H9 (cell line): ENCODE results near the gene DSN1. TPM values are rescaled to one million over a fixed set of nuclear protein-coding genes. Genes with fewer than 3 reads are reported as not detected.

Experiments used
- DNase-seq: peaks from one replicate; pipeline ENCODE4 v3.0.0-alpha.2; 2017
- H2AFZ ChIP-seq: one replicate; pipeline ENCODE4 v1.6.1; 2013; ENCODE audit warnings: mild to moderate bottlenecking, low read length, control low read depth, moderate library complexity
- H2AK5ac ChIP-seq: 2 replicates; pipeline ENCODE4 v1.6.1; 2013; ENCODE audit warnings: low read length, control low read depth, mixed read lengths; ENCODE audit not compliant: insufficient read length
- H2BK120ac ChIP-seq: one replicate; pipeline ENCODE4 v1.6.1; 2013; ENCODE audit warnings: low read depth, mild to moderate bottlenecking, low read length, control low read depth, inconsistent platforms; ENCODE audit not compliant: poor library complexity, severe bottlenecking
- H2BK12ac ChIP-seq: 2 replicates; pipeline ENCODE4 v1.6.1; 2013; ENCODE audit warnings: low read length, control low read depth, mixed read lengths, low read depth; ENCODE audit not compliant: insufficient read length
- H2BK15ac ChIP-seq: 2 replicates; pipeline ENCODE4 v1.6.1; 2013; ENCODE audit warnings: low read depth, low read length, control low read depth
- H2BK20ac ChIP-seq: one replicate; pipeline ENCODE4 v1.6.1; 2013; ENCODE audit warnings: low read depth, mild to moderate bottlenecking, low read length, control low read depth, inconsistent platforms; ENCODE audit not compliant: poor library complexity, severe bottlenecking
- H2BK5ac ChIP-seq: 2 replicates; pipeline ENCODE4 v1.6.1; 2013; ENCODE audit warnings: low read length, control low read depth, mixed read lengths; ENCODE audit not compliant: insufficient read length
- H3K14ac ChIP-seq: 2 replicates; pipeline ENCODE4 v1.6.1; 2013; ENCODE audit warnings: low read length, control low read depth; ENCODE audit not compliant: insufficient read depth
- H3K18ac ChIP-seq: 2 replicates; pipeline ENCODE4 v1.6.1; 2013; ENCODE audit warnings: low read depth, mild to moderate bottlenecking, mixed read lengths, low read length, control low read depth; ENCODE audit not compliant: insufficient read length
- H3K23ac ChIP-seq: 2 replicates; pipeline ENCODE4 v1.6.1; 2013; ENCODE audit warnings: low read length, control low read depth, mixed read lengths, low read depth; ENCODE audit not compliant: insufficient read length
- H3K23me2 ChIP-seq: 2 replicates; pipeline ENCODE4 v1.6.1; 2013; ENCODE audit warnings: low read depth, mild to moderate bottlenecking, mixed read lengths, low read length, control low read depth; ENCODE audit not compliant: insufficient read length, poor library complexity, severe bottlenecking
- H3K27ac ChIP-seq: 2 replicates; pipeline ENCODE4 v1.5.1; 2013; ENCODE audit warnings: low read length, control low read depth, mixed read lengths, low read depth; ENCODE audit not compliant: insufficient read length
- H3K27me3 ChIP-seq: 2 replicates; pipeline ENCODE4 v1.6.1; 2013; ENCODE audit warnings: low read length, control low read depth, inconsistent platforms; ENCODE audit not compliant: insufficient read depth
- H3K4ac ChIP-seq: 2 replicates; pipeline ENCODE4 v1.6.1; 2013; ENCODE audit warnings: low read depth, mild to moderate bottlenecking, control low read depth, inconsistent platforms, low read length, moderate library complexity
- H3K4me1 ChIP-seq: 2 replicates; pipeline ENCODE4 v1.6.1; 2013; ENCODE audit warnings: low read length, control low read depth, inconsistent platforms; ENCODE audit not compliant: insufficient read depth
- H3K4me2 ChIP-seq: 2 replicates; pipeline ENCODE4 v1.6.1; 2013; ENCODE audit warnings: low read length, control low read depth, mixed read lengths; ENCODE audit not compliant: insufficient read length, insufficient read depth
- H3K56ac ChIP-seq: 2 replicates; pipeline ENCODE4 v1.6.1; 2013; ENCODE audit warnings: low read depth, mild to moderate bottlenecking, mixed read lengths, low read length, control low read depth; ENCODE audit not compliant: insufficient read length
- H3K79me1 ChIP-seq: 2 replicates; pipeline ENCODE4 v1.6.1; 2013; ENCODE audit warnings: low read depth, mild to moderate bottlenecking, moderate library complexity, low read length, control low read depth, inconsistent platforms; ENCODE audit not compliant: insufficient read depth, poor library complexity, severe bottlenecking
- H3K79me2 ChIP-seq: 2 replicates; pipeline ENCODE4 v1.6.1; 2013; ENCODE audit warnings: low read length, control low read depth, inconsistent platforms; ENCODE audit not compliant: insufficient read depth
- H3K9ac ChIP-seq: 2 replicates; pipeline ENCODE4 v1.6.1; 2013; ENCODE audit warnings: low read length, control low read depth, mixed read lengths; ENCODE audit not compliant: insufficient read length; ENCODE audit errors: extremely low read depth
- H3K9me3 ChIP-seq: one replicate; pipeline ENCODE4 v1.6.1; 2013; ENCODE audit warnings: low read depth, low read length, inconsistent platforms; ENCODE audit not compliant: control insufficient read depth
- H3T11ph ChIP-seq: one replicate; pipeline ENCODE4 v1.6.1; 2013; ENCODE audit warnings: mild to moderate bottlenecking, low read length, control low read depth, inconsistent platforms
- H4K20me1 ChIP-seq: one replicate; pipeline ENCODE4 v1.6.1; 2013; ENCODE audit not compliant: control insufficient read depth, insufficient read length, insufficient read depth
- H4K5ac ChIP-seq: 2 replicates; pipeline ENCODE4 v1.6.1; 2013; ENCODE audit warnings: low read depth, mild to moderate bottlenecking, mixed read lengths, low read length, control low read depth; ENCODE audit not compliant: insufficient read length
- H4K8ac ChIP-seq: replicated peaks from 2 replicates; pipeline ENCODE4 v1.6.1; 2013; ENCODE audit warnings: low read length, control low read depth, mixed read lengths, low read depth; ENCODE audit not compliant: insufficient read length
- H4K91ac ChIP-seq: 2 replicates; pipeline ENCODE4 v1.6.1; 2013; ENCODE audit warnings: low read depth, mild to moderate bottlenecking, moderate library complexity, mixed read lengths, low read length, control low read depth; ENCODE audit not compliant: insufficient read length
- H3K27ac Mint-ChIP-seq, 3 experiments: 2 replicates in 2 of 3; 3 replicates in 1 of 3; pipeline ENCODE4 v1.8.0; 2020 to 2021; ENCODE audit warnings: mixed read lengths in 3 of 3, mild to moderate bottlenecking in 1 of 3, moderate library complexity in 1 of 3
- H3K27me3 Mint-ChIP-seq: 2 replicates; pipeline ENCODE4 v1.8.0; 2021; ENCODE audit warnings: low read depth, mild to moderate bottlenecking, moderate library complexity, mixed read lengths
- H3K36me3 Mint-ChIP-seq, 3 experiments: 2 replicates in 2 of 3; 3 replicates in 1 of 3; pipeline ENCODE4 v1.8.0; 2020 to 2021; ENCODE audit warnings: low read depth in 3 of 3, mixed read lengths in 3 of 3; ENCODE audit not compliant: insufficient read depth in 1 of 3
- H3K4me1 Mint-ChIP-seq, 2 experiments: 2 replicates each; pipeline ENCODE4 v1.8.0; 2020; ENCODE audit warnings: mixed read lengths in 2 of 2
- H3K4me3 Mint-ChIP-seq, 2 experiments: 2 replicates in 1 of 2; 3 replicates in 1 of 2; pipeline ENCODE4 v1.8.0; 2020 to 2021; ENCODE audit warnings: mild to moderate bottlenecking in 2 of 2, mixed read lengths in 2 of 2, moderate library complexity in 1 of 2
- H3K9me3 Mint-ChIP-seq, 2 experiments: 2 replicates in 1 of 2; 3 replicates in 1 of 2; pipeline ENCODE4 v1.8.0; 2020; ENCODE audit warnings: mild to moderate bottlenecking in 2 of 2, mixed read lengths in 2 of 2, moderate library complexity in 1 of 2
- WGBS: extraction: QIAGEN DNeasy Blood & Tissue Kit; methylation state at CpG from one replicate; pipeline ENCODE4 v1.1.7; 2013; ENCODE audit warnings: missing lambda C conversion rate, low lambda C conversion rate, mixed read lengths; ENCODE audit not compliant: insufficient read length; ENCODE audit errors: extremely low coverage; 5-methylcytosine and 5-hydroxymethylcytosine counted together
- total RNA-seq: library from RNA; stranded (reverse); gene quantifications from 2 replicates; pipeline ENCODE4 v1.2.1, GENCODE V29; 2021
- TF ChIP-seq, protein P1 (sequence below): fragments of 200-600 bp; sonication (generic); conservative IDR thresholded peaks from 3 replicates; pipeline ENCODE4 v1.8.0; 2021; ENCODE audit warnings: antibody characterized with exemption, mild to moderate bottlenecking

DSN1 gene
- total RNA-seq, 1 experiment from 2014 or later: 22.8 TPM

DNA sequence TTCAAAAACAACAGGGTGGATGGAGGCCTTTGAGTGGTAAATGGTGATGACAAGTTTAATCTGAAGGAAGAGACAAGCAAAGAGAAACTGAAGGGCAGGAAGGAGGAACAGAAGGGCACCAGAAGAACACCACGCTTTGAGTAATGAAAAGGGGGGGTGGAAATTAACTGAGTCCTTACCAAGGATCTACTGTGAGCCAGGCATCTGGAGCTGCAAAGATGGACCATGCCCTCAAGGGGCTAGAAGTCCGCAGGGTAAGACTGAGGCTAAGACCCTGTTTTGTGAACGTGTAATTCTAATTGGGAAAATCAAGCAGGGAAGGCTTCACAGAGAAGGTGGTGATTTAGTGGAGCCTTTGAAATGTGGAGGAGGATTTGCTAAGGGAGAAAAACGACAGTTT lies 29.3 kb downstream of the DSN1 start:
- H4K8ac ChIP-seq: no peak overlapping the region
- H3K27ac ChIP-seq: no peak overlapping the region
- no peak overlapping the region for H2AFZ ChIP-seq
- H2BK20ac ChIP-seq: no peak overlapping the region
- Mint-ChIP-seq H3K27me3 (no peaks in the 10 kb centered on the region; the same call in 1 of the 2 replicates), H3K36me3 (no peaks in the 10 kb centered on the region), H3K4me1 (peaks cover 17 to 18% of the 10 kb centered on the region in 2 experiments), H3K9me3 (no peaks in the 10 kb centered on the region), H3K4me3 (peak overlapping the region; percentile 27 to 71), H3K27ac (peak overlapping the region in 1 of 3 experiments; percentile 31; a peak in 1 of 7 replicates)
- no peaks in the 10 kb centered on the region for H3K4me1 ChIP-seq
- peak overlapping the region; percentile 66 for H3K4me2 ChIP-seq
- H4K5ac ChIP-seq: no peak overlapping the region
- H3K79me1 ChIP-seq: no peaks in the 10 kb centered on the region
- no peak overlapping the region for H2AK5ac ChIP-seq
- H3K27me3 ChIP-seq: no peaks in the 10 kb centered on the region
- no peak overlapping the region for H2BK5ac ChIP-seq
- H3K9ac ChIP-seq: peak overlapping the region; percentile 45
- H2BK12ac ChIP-seq: no peak overlapping the region
- no peak overlapping the region for H3K56ac ChIP-seq
- no peak overlapping the region for H3T11ph ChIP-seq
- H3K23ac ChIP-seq: no peak overlapping the region
- no peak overlapping the region for H3K14ac ChIP-seq
- no peak overlapping the region for H2BK120ac ChIP-seq
- WGBS: no CpG with 5 or more reads among the region's 4 CpGs
- 0 out of 2 replicates have a peak, but pooled peaks cover 2% of the 10 kb centered on the region for H3K79me2 ChIP-seq
- H3K18ac ChIP-seq: no peak overlapping the region
- no peak for DNase-seq
- H4K91ac ChIP-seq: no peak overlapping the region
- H3K4ac ChIP-seq: no peak overlapping the region
- H4K20me1 ChIP-seq: no peaks in the 10 kb centered on the region
- H2BK15ac ChIP-seq: no peak overlapping the region
- H3K9me3 ChIP-seq: no peaks in the 10 kb centered on the region
- TF ChIP-seq, protein P1, sequence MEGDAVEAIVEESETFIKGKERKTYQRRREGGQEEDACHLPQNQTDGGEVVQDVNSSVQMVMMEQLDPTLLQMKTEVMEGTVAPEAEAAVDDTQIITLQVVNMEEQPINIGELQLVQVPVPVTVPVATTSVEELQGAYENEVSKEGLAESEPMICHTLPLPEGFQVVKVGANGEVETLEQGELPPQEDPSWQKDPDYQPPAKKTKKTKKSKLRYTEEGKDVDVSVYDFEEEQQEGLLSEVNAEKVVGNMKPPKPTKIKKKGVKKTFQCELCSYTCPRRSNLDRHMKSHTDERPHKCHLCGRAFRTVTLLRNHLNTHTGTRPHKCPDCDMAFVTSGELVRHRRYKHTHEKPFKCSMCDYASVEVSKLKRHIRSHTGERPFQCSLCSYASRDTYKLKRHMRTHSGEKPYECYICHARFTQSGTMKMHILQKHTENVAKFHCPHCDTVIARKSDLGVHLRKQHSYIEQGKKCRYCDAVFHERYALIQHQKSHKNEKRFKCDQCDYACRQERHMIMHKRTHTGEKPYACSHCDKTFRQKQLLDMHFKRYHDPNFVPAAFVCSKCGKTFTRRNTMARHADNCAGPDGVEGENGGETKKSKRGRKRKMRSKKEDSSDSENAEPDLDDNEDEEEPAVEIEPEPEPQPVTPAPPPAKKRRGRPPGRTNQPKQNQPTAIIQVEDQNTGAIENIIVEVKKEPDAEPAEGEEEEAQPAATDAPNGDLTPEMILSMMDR: no peak
- H3K23me2 ChIP-seq: peaks cover 6% of the 10 kb centered on the region
